ENCODE results near the gene TMEM151B. TPM values are rescaled to one million over a fixed set of nuclear protein-coding genes. Genes with fewer than 3 reads are reported as not detected.
"Not testable (repeated sequence)": the region's sequence is repeated elsewhere in the genome, so short reads cannot be mapped to it uniquely, and the experiment has no call there.

The TMEM151B gene
- total RNA-seq, 1 donor from 2014 or later = 0.13 TPM

DNA sequence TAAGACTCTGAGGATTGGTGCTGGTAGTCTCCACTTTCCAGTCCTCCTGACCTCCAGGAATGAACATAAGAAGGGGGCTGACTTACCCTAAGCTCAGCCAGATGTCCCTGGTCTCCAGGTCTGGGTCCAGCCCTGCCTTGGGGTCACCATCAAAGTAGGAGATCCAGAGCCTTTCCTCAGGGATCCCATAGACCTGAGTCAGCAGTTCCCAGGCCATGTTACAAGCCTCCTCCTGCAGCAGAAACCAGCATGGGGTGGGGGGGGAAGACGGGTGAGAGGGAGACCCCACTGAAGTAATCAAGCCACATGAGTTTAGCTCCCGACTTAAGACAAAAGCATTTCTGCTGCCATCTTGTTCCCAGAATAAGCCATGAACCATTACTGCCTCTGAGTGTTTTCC lies 41.1 kb downstream of the TMEM151B start:
- Histone ChIP-seq H3K4me3 (no peak overlapping the region), H3K4me1 (peaks cover 3% of the 10 kb centered on the region), H2AFZ (replicated peaks) (no peak overlapping the region), H3K27ac (no peak overlapping the region), H3K27me3 (no peaks in the 10 kb centered on the region), H3K9me3 (ENCODE audit: low read depth) (no peaks in the 10 kb centered on the region), H4K20me1 (ENCODE audit: low read depth) (no peaks in the 10 kb centered on the region), H3K4me2 (no peak overlapping the region), H3K36me3 (no peaks in the 10 kb centered on the region), H3K79me2 (ENCODE audit: low read depth) (peaks cover 18% of the 10 kb centered on the region), H3F3A (ENCODE audit: low read depth) (peaks cover 3% of the 10 kb centered on the region), H3K9ac (no peak overlapping the region)
- DNase-seq (ENCODE audit: low spot score) = no peak
- H3K4me1 Mint-ChIP-seq = peaks cover 12% of the 10 kb centered on the region
- no peak overlapping the region for H3K27ac Mint-ChIP-seq
- TF ChIP-seq EZH2 (IDR thresholded peaks at IDR 0.05) = no peak
- TF ChIP-seq EZH2phosphoT487 (IDR thresholded peaks at IDR 0.05) = no peak
- TF ChIP-seq, protein P1, sequence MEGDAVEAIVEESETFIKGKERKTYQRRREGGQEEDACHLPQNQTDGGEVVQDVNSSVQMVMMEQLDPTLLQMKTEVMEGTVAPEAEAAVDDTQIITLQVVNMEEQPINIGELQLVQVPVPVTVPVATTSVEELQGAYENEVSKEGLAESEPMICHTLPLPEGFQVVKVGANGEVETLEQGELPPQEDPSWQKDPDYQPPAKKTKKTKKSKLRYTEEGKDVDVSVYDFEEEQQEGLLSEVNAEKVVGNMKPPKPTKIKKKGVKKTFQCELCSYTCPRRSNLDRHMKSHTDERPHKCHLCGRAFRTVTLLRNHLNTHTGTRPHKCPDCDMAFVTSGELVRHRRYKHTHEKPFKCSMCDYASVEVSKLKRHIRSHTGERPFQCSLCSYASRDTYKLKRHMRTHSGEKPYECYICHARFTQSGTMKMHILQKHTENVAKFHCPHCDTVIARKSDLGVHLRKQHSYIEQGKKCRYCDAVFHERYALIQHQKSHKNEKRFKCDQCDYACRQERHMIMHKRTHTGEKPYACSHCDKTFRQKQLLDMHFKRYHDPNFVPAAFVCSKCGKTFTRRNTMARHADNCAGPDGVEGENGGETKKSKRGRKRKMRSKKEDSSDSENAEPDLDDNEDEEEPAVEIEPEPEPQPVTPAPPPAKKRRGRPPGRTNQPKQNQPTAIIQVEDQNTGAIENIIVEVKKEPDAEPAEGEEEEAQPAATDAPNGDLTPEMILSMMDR (IDR thresholded peaks at IDR 0.05) = no peak
- peak overlapping the region; percentile 99 for H3K4me3 Mint-ChIP-seq
- H3K36me3 Mint-ChIP-seq = peaks cover 18% of the 10 kb centered on the region
- no peaks in the 10 kb centered on the region for H3K27me3 Mint-ChIP-seq (ENCODE audit: insufficient read depth, low read depth)
- no peaks in the 10 kb centered on the region for H3K9me3 Mint-ChIP-seq

DNA sequence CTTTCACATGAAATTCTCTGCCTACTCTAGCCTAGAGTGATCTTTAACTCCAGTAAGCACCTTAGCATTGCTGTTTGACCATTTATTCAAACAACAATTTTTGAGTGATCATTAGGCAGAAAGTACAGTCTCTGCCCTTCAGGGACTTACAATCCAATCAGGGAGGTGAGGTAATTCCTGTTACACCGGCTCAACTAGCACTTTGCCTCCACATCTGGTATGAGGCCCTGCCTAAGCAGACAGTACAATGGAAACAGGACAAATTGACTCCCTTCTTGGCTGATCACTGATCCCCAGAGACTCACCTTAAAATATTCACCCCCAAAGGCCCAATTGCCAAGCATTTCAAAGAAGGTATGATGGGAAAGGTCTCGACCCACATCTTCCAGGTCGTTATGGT lies 41.5 kb downstream of the TMEM151B start:
- H3K9ac ChIP-seq = no peak overlapping the region
- peak overlapping the region; percentile 39 for H3K27ac Mint-ChIP-seq
- H3K4me1 ChIP-seq = peaks cover 3% of the 10 kb centered on the region
- TF ChIP-seq EZH2phosphoT487 (IDR thresholded peaks at IDR 0.05) (no peak), EZH2 (IDR thresholded peaks at IDR 0.05) (no peak)
- TF ChIP-seq, protein P1 (IDR thresholded peaks at IDR 0.05) = no peak
- peak overlapping the region; percentile 82 for H3K4me3 ChIP-seq
- peaks cover 12% of the 10 kb centered on the region for H3K4me1 Mint-ChIP-seq
- no peak for DNase-seq (ENCODE audit: low spot score)
- peak overlapping the region; percentile 81 for H3K4me2 ChIP-seq
- peak overlapping the region; percentile 99 for H3K4me3 Mint-ChIP-seq
- peaks cover 18% of the 10 kb centered on the region for H3K79me2 ChIP-seq (ENCODE audit: low read depth)
- no peaks in the 10 kb centered on the region for H3K9me3 Mint-ChIP-seq
- H3K36me3 ChIP-seq = no peaks in the 10 kb centered on the region
- H4K20me1 ChIP-seq (ENCODE audit: low read depth) = no peaks in the 10 kb centered on the region
- H3K36me3 Mint-ChIP-seq = peaks cover 18% of the 10 kb centered on the region
- H3F3A ChIP-seq (ENCODE audit: low read depth) = peaks cover 3% of the 10 kb centered on the region
- H3K27me3 Mint-ChIP-seq (ENCODE audit: insufficient read depth, low read depth) = no peaks in the 10 kb centered on the region
- H3K27me3 ChIP-seq = no peaks in the 10 kb centered on the region
- no peak overlapping the region for H3K27ac ChIP-seq
- no peaks in the 10 kb centered on the region for H3K9me3 ChIP-seq (ENCODE audit: low read depth)
- H2AFZ ChIP-seq (replicated peaks) = no peak overlapping the region

DNA sequence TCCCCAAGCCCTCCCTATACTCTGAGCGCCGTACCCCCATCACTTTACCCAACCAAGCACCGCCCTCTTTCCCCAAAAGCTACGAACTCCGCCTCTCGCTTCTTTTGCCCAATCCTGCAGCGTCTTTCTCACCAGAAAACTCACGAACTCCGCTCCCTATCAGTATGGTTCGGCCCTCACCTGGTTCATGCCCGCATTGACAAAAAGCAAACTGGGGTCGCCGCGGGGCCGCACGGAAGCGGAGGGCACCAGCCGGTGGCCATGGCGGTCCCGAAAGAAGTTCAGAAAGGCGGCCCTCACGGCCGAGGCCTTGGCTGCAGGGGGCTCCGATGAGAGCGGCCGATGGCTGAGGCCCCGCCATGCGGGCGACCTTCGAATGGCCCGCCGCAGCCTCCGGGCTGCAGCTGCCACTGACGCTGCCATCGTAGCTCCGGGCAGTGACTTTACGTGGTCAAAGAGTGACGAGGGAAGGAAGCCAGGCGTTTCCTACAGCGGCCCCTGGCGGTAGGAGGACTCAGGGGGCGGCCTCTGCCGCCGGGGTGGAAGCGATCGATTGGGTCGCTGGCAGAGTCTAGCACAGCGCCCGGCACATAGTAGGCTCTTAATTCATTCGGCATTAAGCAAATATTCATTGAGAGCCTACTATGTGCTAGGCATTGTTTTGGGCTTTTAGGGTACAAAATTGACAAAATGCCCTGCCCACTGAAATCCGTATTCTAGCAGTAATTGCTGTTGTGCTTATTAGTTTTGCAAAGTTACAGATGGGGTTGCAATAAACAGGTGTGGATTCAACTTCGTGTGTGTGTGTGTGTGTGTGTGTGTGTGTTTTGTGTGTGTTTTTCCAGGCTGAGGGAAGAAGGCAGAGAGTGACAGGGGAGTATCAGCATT lies 42.9 kb downstream of the TMEM151B start, which contains the start of gene AARS2:
AARS2 (minus strand) TSS at position 447 of the 888 bp plus-strand sequence; CDS start at position 423, 24 bp downstream.
- Histone ChIP-seq H3K9me3 (ENCODE audit: low read depth) (no peaks in the 10 kb centered on the region), H3K9ac (peak within 1 kb of the TSS; percentile 74), H3K4me3 (peak within 1 kb of the TSS; percentile 82), H3K79me2 (ENCODE audit: low read depth) (peaks cover 18% of the 10 kb centered on the region), H3K27me3 (no peaks in the 10 kb centered on the region), H3F3A (ENCODE audit: low read depth) (peaks cover 3% of the 10 kb centered on the region), H3K4me1 (peaks cover 3% of the 10 kb centered on the region), H3K27ac (no peak within 1 kb of the TSS), H3K36me3 (no peaks in the 10 kb centered on the region), H4K20me1 (ENCODE audit: low read depth) (no peaks in the 10 kb centered on the region), H2AFZ (replicated peaks) (peak within 1 kb of the TSS; percentile 64), H3K4me2 (peak within 1 kb of the TSS; percentile 81)
- no peak for TF ChIP-seq EZH2phosphoT487 (IDR thresholded peaks at IDR 0.05)
- TF ChIP-seq, protein P1 (IDR thresholded peaks at IDR 0.05) = peak; percentile 96
- TF ChIP-seq EZH2 (IDR thresholded peaks at IDR 0.05) = peak; percentile 51
- no peaks in the 10 kb centered on the region for H3K27me3 Mint-ChIP-seq (ENCODE audit: insufficient read depth, low read depth)
- peak within 1 kb of the TSS; percentile 99 for H3K4me3 Mint-ChIP-seq
- no peaks in the 10 kb centered on the region for H3K9me3 Mint-ChIP-seq
- peak; percentile 93 for DNase-seq (ENCODE audit: low spot score)
- peaks cover 10% of the 10 kb centered on the region for H3K36me3 Mint-ChIP-seq
- H3K4me1 Mint-ChIP-seq = peaks cover 15% of the 10 kb centered on the region
- peak within 1 kb of the TSS; percentile 94 for H3K27ac Mint-ChIP-seq

DNA sequence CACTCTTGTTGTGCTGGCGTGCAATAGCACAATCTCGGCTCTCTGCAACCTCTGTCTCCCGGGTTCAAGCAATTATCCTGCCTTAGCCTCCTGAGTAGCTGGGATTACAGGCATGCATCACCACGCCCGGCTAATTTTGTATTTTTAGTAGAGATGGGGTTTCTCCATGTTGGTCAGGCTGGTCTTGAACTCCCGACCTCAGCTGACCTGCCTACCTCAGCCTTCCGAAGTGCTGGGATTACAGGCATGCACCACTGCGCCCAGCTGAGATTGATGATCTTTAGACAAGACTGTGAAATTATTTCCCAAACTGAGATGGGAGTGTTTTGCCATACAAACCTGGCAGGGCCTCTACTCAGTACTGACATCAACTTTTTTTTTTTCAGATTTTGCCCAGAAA lies 44.4 kb downstream of the TMEM151B start:
- H3K9me3 Mint-ChIP-seq; H2AFZ ChIP-seq (replicated peaks); H3K27ac ChIP-seq; H3K4me1 ChIP-seq; H3K4me2 ChIP-seq; H3K27me3 ChIP-seq; H3F3A ChIP-seq (ENCODE audit: low read depth); H3K4me3 Mint-ChIP-seq; H3K27me3 Mint-ChIP-seq (ENCODE audit: insufficient read depth, low read depth); H3K36me3 Mint-ChIP-seq; H3K36me3 ChIP-seq; H3K9ac ChIP-seq; H3K4me3 ChIP-seq; DNase-seq (ENCODE audit: low spot score); H4K20me1 ChIP-seq (ENCODE audit: low read depth); H3K27ac Mint-ChIP-seq; H3K9me3 ChIP-seq (ENCODE audit: low read depth): not testable (repeated sequence)
- peaks cover 18% of the 10 kb centered on the region for H3K79me2 ChIP-seq (ENCODE audit: low read depth)
- H3K4me1 Mint-ChIP-seq = peaks cover 15% of the 10 kb centered on the region
